ENCODE data around the gene MLLT10. TPM values are rescaled to one million over a fixed set of nuclear protein-coding genes. Genes with fewer than 3 reads are reported as not detected.

MLLT10 gene
- total and polyA plus RNA-seq, 9 of the 15 experiments (the other 6 are each of a cell fraction or from before 2014, with no cell fraction given) = 18.8 to 81.4 (median 64.2) TPM

GRCh38 chr10:21496343-21497176, 37.5 kb upstream of the MLLT10 start:
- peak overlapping the region; percentile 93 for H2AFZ ChIP-seq (ENCODE audit: low read depth, low read length)
- ChIA-PET CTCF (ENCODE audit: low intra/inter-chr PET ratio) (interaction anchor here (0.6 to 2.8 kb wide), 2 partner anchors 235 to 637 kb away, joined by 3 to 15 read pairs; no protein-coding TSS in a partner anchor), POLR2A (interaction anchor here (0.6 to 2.1 kb wide), 10 partner anchors 9 to 305 kb away, joined by 3 to 14 read pairs (median 4); partner anchors contain the start of gene SKIDA1)
- H3K9me1 ChIP-seq (ENCODE audit: control insufficient read depth, insufficient read depth, low read length) = no peaks in the 10 kb centered on the region
- WGBS (ENCODE audit: insufficient coverage, low coverage, missing lambda C conversion rate) = under 1% methylated on average over 35 of the region's 72 CpGs
- FAIRE-seq (peak; percentile 79), ATAC-seq (peak; percentile 84), DNase-seq (ENCODE audit: extremely low read depth in 1 of 4, low spot score in 3 of 4) (peak; percentile 63 to 72 (median 67))
- H3K4me1 ChIP-seq (replicated peaks in 1 of 2; ENCODE audit: control insufficient read depth in 2 of 2, insufficient read depth in 2 of 2, low read length in 2 of 2) = peaks cover 0 to 42% of the 10 kb centered on the region in 2 experiments; a peak in 2 of 5 replicates
- no peaks in the 10 kb centered on the region; the same call in 1 of the 2 replicates for H3K9me3 ChIP-seq (replicated peaks; ENCODE audit: control insufficient read depth, insufficient read depth, low read depth, low read length)
- intact Hi-C loops (cut with micrococcal nuclease) (loop anchor here (1.0 to 10.0 kb wide), 5 partner anchors 20 to 456 kb away; partner anchors contain the start of gene MLLT10), in situ Hi-C loops (cut with MboI) (loop anchor here (25.0 kb wide), 1 partner anchor 441 kb away; no protein-coding TSS in a partner anchor)
- peak overlapping the region; percentile 72 to 94 for H3K9ac ChIP-seq (ENCODE audit: insufficient read depth in 1 of 2, low read depth in 2 of 2, low read length in 2 of 2)
- no peaks in the 10 kb centered on the region for H3K79me2 ChIP-seq (ENCODE audit: control insufficient read depth, insufficient read depth, low read length)
- no peaks in the 10 kb centered on the region for H4K20me1 ChIP-seq (replicated peaks; ENCODE audit: control insufficient read depth, insufficient read depth, low read length)
- BruUV-seq (replicated peaks) = no TSS peak
- H3K4me3 ChIP-seq = peak overlapping the region; percentile 71
- peak overlapping the region; percentile 85 for H3K27ac ChIP-seq (ENCODE audit: extremely low read depth, low read depth, low read length)
- H3K36me3 ChIP-seq (ENCODE audit: control insufficient read depth, insufficient read depth, low read length) = no peaks in the 10 kb centered on the region
- H3K4me2 ChIP-seq (ENCODE audit: insufficient read depth, low read length) = peak overlapping the region; percentile 95
- no peaks in the 10 kb centered on the region for H3K27me3 ChIP-seq (ENCODE audit: control insufficient read depth in 2 of 2, insufficient read depth in 2 of 2, low read length in 2 of 2)
- TF ChIP-seq PHF21A (IDR thresholded peaks at IDR 0.05; ENCODE audit: borderline replicate concordance, low read depth) (no peak), EP300 (IDR thresholded peaks at IDR 0.05; ENCODE audit: low read length) (no peak), ZNF184 (CRISPR knock-in tag; IDR thresholded peaks at IDR 0.05) (no peak), SMARCE1 (IDR thresholded peaks at IDR 0.05) (no peak), ZNF121 (CRISPR knock-in tag; conservative IDR thresholded peaks at IDR 0.05) (no peak), ARID3B (CRISPR knock-in tag; IDR thresholded peaks at IDR 0.05; ENCODE audit: borderline replicate concordance) (no peak), HNRNPLL (IDR thresholded peaks at IDR 0.05; ENCODE audit: low read depth, low read length, poor library complexity, severe bottlenecking) (no peak), KDM2B (CRISPR knock-in tag; IDR thresholded peaks at IDR 0.05) (no peak)
- TF ChIP-seq, protein P1, sequence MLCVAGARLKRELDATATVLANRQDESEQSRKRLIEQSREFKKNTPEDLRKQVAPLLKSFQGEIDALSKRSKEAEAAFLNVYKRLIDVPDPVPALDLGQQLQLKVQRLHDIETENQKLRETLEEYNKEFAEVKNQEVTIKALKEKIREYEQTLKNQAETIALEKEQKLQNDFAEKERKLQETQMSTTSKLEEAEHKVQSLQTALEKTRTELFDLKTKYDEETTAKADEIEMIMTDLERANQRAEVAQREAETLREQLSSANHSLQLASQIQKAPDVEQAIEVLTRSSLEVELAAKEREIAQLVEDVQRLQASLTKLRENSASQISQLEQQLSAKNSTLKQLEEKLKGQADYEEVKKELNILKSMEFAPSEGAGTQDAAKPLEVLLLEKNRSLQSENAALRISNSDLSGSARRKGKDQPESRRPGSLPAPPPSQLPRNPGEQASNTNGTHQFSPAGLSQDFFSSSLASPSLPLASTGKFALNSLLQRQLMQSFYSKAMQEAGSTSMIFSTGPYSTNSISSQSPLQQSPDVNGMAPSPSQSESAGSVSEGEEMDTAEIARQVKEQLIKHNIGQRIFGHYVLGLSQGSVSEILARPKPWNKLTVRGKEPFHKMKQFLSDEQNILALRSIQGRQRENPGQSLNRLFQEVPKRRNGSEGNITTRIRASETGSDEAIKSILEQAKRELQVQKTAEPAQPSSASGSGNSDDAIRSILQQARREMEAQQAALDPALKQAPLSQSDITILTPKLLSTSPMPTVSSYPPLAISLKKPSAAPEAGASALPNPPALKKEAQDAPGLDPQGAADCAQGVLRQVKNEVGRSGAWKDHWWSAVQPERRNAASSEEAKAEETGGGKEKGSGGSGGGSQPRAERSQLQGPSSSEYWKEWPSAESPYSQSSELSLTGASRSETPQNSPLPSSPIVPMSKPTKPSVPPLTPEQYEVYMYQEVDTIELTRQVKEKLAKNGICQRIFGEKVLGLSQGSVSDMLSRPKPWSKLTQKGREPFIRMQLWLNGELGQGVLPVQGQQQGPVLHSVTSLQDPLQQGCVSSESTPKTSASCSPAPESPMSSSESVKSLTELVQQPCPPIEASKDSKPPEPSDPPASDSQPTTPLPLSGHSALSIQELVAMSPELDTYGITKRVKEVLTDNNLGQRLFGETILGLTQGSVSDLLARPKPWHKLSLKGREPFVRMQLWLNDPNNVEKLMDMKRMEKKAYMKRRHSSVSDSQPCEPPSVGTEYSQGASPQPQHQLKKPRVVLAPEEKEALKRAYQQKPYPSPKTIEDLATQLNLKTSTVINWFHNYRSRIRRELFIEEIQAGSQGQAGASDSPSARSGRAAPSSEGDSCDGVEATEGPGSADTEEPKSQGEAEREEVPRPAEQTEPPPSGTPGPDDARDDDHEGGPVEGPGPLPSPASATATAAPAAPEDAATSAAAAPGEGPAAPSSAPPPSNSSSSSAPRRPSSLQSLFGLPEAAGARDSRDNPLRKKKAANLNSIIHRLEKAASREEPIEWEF (CRISPR knock-in tag; IDR thresholded peaks at IDR 0.05) = no peak
- TF ChIP-seq, protein P2, sequence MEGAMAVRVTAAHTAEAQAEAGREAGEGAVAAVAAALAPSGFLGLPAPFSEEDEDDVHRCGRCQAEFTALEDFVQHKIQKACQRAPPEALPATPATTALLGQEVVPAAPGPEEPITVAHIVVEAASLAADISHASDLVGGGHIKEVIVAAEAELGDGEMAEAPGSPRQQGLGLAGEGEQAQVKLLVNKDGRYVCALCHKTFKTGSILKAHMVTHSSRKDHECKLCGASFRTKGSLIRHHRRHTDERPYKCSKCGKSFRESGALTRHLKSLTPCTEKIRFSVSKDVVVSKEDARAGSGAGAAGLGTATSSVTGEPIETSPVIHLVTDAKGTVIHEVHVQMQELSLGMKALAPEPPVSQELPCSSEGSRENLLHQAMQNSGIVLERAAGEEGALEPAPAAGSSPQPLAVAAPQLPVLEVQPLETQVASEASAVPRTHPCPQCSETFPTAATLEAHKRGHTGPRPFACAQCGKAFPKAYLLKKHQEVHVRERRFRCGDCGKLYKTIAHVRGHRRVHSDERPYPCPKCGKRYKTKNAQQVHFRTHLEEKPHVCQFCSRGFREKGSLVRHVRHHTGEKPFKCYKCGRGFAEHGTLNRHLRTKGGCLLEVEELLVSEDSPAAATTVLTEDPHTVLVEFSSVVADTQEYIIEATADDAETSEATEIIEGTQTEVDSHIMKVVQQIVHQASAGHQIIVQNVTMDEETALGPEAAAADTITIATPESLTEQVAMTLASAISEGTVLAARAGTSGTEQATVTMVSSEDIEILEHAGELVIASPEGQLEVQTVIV (CRISPR knock-in tag; IDR thresholded peaks at IDR 0.05; ENCODE audit: borderline replicate concordance) = no peak
